Endometrium (tissue), 2 donors: ENCODE measurements around the gene MOCS1.

Experiments
- FAIRE-seq: peaks from 2 replicates; lab custom pipeline; 2012; peaks lifted over from hg19 to GRCh38; lab: Jason Lieb, UNC
- donor health status: control.
- donor health status: control.

The MOCS1 gene

DNA sequence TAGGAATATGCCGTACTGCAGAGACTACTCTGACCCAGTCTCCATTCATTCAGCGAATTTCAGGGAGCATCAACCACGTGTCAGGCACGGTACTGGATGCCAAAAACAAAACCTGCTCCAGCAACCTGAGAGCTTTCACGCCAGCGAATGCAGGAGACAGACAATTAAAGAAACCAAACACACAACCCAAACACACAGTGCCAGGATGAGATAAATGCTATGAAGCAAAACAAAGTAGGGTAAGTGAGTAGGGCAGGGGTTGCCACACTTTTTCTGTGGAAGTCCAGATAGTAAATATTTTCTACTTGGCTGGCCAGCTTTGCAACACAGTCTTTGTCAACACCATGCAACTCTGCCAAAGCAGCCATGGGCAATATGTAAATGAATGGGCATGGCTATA, 10.0 kb downstream of the MOCS1 start:
- no peak for FAIRE-seq

DNA sequence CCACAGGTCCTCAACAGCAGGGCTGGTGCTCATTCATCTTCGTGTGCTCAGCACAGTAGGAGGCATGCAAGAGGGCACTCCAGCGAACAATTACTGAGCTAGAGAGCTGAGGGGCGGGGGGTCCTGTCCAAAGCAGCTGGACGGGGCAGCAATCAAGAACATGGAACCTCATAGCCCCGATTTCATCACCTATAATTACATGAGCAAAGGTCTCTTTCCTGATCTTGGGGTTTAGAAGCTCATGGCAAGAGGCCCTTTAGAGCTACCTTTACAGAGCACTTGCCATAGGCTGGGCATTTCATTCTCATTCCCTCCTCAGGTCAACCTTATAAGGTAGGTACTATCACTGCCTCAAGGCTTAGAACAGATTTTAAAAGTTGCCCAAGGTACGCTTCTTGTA, 10.4 kb downstream of the MOCS1 start:
- no peak for FAIRE-seq

DNA sequence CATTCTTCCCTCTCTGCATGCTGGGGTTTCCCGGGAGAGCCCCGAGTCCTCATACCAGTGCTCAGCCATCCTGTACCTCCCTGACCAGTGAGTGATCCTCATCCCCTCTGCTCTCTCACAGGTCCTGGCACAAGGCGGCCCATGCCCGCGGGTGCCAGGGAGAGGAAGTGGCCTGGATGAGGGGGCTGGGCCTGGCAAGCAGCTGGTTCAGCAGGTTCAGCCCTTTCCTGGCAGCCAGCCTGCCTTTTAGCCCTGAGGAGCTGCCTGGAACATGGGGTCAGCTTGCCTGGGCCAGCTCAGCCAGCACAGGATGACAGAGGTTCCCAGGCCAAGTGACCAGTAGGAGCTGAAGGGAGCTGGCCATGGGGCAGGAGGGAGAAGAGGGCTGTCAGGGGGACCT, 10.9 kb downstream of the MOCS1 start:
- no peak for FAIRE-seq

DNA sequence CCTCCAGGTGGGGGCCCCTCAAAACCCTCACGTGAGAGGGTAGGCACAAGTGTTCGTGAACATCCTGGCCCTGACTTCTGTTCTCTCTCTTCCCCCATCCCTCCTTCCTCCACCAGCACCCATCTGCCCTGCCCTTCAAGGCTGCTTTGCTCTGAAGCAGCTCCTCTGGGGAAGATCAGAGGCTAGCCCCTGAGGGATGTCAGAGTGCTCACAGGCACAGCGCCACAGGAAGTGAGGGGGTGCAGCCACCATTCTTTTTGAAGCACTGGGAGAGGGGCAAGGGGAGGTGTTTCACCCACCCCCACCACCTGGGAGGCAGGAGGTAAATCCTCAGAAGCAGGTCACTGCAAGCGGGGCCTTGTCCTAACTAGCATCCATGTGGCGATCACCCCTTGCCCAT, 11.4 kb downstream of the MOCS1 start:
- no peak for FAIRE-seq

DNA sequence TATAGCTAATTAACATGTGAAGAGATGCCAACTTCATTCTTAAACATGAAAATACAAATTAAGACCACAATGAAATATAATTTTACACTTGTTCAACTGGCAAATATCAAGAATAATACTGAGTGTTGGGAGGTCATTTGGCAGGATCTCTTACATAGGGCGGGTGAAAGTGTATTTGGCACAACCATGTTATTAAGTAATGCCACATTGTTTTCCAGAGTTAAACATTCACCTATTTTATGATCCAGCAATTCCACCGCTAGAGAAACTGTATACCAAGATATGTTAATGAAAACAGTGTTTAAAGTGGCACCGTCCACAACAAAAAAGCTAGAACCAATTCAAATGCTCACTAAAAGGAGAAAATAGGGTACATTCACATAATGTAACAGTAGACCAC, 14.1 kb downstream of the MOCS1 start:
- no peak for FAIRE-seq

DNA sequence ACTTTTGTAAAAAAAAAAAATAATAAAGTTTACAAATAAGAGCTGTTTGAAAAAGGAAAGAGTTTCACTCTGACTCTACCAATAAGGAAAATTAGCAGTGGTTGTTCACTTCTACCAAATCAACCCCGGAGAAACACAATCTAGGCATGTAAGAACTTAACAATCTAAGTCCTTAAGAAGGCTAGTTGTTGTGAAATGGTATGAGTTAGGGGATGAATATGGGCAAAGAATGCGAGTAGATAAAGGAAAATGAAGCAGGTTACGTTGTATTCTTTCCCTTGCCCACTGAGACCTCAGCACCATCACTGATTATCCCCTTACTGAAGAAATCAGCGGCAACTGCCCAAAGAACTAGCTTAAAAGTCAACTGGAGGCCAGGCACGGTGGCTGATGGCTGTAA, 15.4 kb downstream of the MOCS1 start:
- FAIRE-seq: no peak

DNA sequence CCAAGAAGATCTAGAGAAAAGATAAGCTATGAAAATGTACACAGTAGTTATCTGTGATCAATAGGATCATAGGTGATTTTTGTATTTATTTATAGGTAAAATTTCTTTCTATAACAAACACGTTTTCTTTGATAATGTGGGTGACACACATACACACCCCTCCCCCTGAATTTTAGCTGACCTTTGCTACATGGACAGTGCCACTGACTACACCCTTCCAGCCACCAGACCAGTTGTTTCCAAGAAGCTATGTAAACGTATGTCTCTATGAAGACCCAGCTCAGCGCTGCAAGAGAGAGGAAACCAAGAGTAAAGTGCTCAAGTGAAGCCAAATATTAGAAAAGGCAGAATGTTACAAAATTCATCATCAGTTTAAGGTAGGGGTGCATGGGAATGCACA, 16.3 kb downstream of the MOCS1 start:
- no peak for FAIRE-seq

DNA sequence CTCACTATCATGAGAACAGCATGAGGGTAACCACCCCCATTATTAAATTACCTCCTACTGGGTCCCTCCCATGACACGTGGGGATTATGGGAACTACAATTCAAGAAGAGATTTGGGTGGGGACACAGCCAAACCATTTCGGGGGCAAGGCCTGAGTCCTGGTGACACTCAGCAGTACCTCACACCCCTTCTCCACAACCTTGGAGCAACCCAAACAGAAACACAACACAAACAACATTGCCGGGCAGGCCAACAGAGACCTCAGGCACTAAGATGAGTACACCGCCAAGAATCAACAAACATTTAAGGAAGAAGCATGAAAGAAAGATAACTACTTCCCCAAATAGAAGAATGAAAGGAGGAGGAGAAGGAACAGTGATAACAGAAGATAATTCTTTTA, 16.9 kb downstream of the MOCS1 start:
- FAIRE-seq: no peak

DNA sequence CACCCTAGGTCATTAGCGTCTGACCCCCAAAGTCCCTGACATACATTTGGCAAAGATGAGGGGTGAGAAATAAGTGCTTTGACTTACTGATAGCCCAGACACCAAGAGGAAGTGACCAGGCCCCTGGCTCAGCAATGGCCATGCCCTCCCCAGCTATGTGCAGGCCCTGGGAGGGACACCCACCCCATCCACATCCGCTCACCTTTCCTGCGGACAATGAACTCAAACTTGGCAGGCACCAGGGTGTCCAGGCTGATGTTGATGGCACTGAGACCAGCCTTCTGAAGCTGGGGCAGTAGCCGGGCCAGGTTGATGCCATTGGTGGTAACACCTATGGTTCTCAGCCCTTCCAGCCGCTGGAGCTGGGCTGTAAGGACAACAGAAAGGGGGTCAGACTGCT, 18.4 kb downstream of the MOCS1 start:
- no peak for FAIRE-seq

DNA sequence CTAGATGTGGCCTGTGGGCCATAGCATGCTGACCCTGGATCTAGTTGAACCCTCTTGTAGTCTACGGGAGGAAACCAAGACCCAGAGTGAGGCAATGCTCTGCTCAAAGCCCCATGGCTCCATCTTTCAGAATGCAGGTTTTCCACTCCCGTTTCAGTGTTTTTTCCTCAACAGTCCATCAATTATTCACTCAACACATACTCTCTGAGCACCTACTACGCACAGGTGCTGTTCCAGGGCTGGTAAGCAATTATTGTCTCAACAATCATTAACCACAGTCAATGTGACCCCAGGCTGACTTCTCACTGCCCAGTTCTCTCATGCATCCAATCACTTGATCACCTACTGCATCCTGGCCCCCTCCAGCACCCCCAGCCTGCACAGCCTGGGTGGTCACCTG, 20.0 kb downstream of the MOCS1 start:
- FAIRE-seq: no peak

DNA sequence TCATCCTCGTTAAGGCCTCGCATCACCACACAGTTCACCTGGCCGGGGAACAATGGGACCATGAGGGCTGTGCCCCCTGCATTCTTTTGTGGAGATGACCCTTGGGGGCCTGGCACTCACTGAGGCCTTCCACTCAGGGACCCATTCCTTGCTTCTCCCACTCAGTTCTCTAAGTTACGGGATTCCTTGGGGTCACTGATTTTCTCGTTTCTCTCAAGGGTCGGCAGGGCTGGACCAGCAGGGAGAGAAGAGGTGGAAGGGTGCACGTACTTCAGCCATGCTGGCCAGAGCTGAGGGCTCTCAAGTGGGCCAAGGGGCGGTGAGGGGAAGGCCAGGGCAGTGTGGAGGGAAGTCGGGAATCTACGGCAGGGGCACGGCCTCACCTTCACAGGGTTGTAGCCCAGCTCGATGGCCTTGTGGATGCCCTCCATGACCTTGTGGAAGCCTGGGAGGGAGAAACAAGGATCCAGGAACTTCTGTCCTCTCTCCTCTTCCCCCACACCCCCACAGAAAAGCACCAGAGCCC, 20.8 kb downstream of the MOCS1 start:
- no peak for FAIRE-seq

DNA sequence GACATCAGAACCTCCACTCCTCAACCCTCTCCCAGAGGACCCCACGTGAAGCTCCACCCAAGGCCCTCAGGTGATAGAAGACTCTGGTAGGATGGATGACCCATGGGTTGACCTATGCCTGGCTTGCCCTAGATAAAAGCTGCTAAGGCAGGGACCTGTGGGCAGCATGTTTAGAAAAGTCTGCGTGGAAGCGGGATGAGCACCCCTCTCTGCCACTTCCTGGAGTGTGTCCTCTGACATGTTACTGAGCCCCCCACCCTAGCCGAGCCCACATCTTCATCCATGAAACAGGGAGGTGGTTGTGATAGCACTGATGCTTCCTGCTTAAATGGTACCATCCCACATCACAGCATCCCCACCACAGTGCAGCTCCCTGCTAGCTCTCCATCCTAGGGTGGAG, 21.8 kb downstream of the MOCS1 start:
- no peak for FAIRE-seq

DNA sequence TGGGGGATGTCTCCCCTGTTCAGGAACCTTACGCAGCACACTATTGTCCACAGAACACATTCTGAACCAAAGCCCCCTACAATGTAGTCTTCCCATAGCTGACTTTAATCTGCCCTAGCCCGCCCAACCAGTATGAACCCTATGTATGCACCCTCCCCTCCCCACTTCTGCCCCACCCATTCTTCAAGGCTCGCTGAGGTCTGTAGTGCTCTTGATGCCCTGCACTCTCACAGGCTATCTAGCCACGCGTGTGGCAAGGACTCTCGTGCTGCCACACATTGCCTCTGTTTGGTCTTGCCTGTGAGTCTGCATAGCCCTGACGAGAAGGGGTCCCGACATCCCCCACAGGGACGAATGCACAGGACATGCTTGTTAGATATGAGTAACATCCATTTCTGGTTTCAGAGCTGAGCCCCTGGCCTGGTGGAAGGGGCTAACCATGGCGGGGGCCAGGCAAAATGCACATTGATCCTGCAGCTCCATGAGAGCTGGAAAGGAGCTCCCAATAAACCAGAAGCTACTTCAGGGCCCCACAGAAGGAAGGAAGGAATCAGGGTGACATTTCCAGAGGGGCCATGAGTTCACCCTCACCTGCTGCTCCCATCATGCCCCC, 22.6 kb downstream of the MOCS1 start:
- no peak for FAIRE-seq

DNA sequence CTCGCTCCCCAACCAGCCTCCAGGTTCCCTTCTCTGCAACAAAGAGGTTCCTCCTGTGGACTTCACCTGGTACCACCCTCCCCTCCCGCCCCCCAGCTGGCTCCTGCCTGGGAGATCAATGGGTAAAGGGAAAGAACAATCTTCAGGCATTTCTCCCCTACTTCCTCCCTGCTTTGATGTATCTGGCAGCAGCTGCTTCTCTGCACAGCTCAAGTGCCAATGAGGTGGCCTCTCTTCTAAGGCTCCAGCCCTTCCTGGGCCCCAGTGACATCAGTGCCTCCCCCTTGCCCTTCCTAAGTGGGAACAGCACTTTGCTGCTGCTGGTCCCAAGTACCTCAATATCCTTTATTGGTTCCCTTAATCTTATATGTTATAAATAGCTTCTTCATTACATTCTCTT, 23.5 kb downstream of the MOCS1 start:
- FAIRE-seq: no peak

DNA sequence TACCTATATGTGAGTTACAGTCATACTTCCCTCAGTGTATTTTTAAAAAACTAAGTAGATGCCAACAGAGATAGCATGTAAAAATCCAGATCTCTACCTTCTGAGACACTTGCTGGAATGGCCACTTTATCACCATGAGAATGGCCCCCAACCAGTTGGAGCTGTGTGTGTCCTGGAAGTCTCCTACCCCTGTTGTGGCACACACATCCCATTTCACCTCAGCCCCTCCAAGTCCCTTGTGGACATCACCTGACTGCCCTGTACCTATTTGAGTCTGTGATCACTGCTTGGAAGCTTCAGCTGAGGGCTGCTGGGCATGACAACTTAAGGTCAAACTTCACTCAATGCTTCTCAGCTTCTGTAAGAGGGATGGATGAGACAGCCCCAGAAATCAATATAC, 24.1 kb downstream of the MOCS1 start:
- FAIRE-seq: no peak

DNA sequence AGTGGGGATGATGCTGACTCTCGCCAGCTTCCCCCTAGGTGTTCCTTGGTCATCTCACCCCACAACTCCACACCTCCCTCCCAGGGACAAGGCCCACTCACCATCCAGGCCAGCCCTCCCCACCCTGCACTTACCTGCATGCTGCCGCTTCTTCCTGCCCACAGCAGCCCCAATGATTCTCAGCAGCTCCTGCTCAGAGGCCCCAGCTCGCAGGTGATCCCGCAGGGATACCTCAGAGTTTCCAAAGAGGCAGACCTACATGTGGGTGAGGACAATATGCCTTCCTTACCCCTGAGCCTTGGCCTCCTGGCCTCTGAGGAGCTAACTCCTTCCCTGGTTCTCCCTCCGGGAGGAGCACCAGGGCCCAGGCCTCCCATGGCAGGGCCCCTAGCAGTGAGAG, 24.6 kb downstream of the MOCS1 start:
- FAIRE-seq: no peak

DNA sequence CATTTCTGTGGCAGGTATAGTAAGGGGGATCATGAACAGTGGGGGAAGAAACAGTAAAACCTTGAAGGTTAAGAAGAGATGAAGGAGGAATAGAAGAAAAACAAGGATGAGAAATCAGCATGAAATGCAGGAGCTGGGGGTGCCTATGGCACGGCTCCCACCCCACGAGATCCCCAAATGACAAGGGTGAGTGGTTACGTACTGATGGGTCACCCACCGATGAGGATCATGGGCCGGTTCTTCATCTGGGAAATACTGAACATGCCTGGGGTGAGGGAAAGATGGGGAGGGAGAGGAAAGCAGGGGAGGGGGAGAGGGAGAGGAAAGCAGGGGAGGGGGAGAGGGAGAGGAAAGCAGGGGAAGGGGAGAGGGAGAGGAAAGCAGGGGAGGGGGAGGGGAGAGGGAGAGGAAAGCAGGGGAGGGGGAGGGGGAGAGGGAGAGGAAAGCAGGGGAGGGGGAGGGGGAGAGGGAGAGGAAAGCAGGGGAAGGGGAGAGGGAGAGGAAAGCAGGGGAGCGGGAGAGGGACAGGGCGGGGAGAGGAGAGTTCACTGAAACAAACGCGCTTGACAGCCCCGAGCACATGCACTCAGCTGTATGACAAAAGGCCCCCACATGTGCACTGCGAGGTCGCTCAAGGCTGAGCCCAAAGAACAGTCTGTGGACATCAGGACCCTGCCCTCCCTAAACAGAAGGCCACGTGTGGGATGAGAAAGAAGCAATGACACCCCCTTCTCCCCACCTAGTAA, 25.3 kb downstream of the MOCS1 start:
- no peak for FAIRE-seq

DNA sequence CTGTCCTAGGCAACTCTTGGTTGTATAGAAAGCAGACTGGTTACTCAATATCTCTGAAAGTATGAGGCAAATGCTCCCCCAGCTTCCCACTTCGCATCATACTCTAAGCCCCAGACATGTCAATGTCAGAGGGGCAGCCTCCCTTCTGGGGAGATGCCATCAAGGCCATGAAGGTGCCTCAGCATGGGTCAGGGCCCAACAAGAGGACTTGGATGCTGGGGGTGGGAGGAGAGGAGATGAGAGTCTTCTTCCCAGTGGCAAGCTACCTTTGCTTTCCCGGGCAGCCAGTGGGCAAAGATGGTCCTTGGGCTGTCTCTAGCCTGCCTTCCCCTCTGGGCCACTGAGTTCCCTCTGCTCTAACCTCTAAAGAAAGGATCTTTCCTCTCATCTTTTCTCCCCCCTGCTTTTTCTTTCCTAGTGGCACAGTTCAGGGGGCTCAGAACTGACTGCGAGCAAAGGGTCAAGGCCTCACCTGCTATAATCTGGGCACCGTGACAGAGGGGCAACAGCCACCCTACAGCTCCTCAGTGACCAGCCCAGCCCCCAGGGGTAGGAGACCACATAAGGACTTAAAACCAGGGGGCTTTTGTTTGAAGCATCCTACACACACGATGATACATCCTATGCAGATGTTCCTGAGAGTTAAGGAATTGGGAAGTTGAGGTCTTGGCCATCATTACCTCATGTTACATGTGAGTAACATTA, 26.2 kb downstream of the MOCS1 start:
- FAIRE-seq: no peak

DNA sequence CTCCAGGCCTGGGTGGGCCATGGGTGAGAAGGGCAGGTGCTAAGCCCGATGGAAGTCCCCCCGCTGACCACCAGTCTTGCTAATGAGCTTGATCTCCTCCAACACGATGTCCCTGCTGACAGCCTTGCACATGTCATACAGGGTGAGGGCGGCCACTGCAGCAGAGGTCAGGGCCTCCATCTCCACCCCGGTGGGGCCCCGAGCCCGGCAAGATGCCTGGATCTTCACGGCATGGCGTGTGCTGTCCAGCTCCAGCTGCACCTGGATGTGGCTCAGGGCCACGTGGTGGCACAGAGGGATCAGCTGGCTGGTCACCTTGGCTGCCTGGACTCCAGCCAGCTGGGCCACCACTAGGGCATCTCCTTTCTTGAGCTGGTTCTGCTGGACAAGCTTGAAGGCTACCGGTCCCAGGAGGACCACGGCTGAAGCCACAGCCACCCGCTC, 27.9 kb downstream of the MOCS1 start:
- no peak for FAIRE-seq

DNA sequence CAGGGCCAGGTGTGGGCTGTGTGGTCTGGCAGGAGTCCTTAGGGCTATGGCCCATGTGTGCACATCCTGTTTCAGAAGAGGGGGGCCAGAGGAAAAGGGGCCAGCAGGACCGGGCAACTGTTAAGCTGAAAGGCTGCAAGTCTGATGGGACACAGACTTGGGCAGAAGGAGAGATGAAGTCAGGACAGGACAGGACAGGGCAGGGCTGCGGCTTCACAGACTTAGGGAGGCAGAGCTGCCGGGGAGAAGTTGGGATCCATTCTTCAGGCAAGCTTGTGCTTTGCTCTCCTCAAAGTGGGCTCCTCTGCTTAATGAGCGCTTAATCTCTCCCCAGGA, 28.7 kb downstream of the MOCS1 start:
- FAIRE-seq: no peak

DNA sequence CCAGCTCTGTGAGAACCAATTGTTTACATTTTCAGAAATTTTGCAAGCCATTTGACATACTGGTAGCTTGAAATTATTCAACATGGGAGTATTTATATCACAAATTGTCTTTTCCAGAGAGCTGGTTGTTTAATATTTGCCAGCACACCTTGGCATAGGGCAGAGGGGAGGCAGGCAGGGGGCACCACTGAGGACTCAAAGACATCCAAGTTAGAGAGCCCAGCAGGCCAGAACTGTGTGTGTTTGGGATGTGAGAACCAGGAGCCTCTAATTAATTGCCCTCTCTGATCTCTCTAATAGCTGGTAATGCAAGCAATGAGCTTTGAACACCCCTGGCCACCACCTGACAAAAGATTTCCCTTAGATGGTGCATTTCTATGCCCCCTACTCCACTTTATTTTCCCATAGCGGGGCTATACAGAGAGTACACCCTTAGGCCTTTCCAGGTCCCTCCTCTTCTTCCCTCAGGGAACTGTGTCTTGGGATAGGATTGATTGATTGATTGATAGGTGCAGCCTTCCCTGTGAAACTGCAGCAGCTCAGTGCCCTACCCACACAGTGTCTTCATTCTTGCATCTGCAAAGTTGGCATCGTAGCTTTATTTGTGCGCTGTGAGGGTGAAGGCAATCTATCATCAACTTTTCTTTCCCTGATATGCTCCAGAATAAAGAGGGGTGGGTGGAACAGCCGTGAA, 29.2 kb downstream of the MOCS1 start:
- FAIRE-seq: no peak

DNA sequence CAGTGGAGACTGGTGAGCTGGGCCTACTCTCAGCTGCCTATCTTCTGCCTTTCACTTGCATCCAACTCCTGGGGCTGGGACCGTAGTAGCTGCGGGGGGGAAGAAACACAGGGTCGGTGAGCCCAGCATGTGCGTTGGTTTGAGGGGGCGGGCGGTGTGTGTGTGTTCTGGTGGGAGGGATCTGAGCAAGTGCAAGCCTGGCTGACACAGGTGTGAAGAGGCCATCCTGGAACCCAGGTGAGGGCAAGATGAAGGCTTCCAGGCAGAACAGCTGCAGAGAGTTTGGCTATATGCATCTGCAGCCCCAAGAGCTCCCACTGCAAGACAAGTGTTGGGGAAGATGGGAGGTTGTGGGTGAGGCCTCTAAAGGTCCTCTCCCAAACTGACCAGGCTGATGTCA, 30.6 kb downstream of the MOCS1 start:
- no peak for FAIRE-seq
